Spinal cord (tissue), 10 donors: Measurements from ENCODE around the gene RAB3GAP2. TPM values are rescaled to one million over a fixed set of nuclear protein-coding genes. Genes with fewer than 3 reads are reported as not detected.
"Not testable (repeated sequence)": the region's sequence is repeated elsewhere in the genome, so short reads cannot be mapped to it uniquely, and the experiment has no call there.

Source experiments
- DNase-seq, 6 donors: peaks; one replicate each; pipeline versions ENCODE4 v3.0.0 to v3.0.0-alpha.2; 2013 to 2015; ENCODE audit warnings: low spot score in 6 of 6, low read depth in 4 of 6
- H3K27ac ChIP-seq: one replicate; pipeline ENCODE4 v1.5.1; 2013; ENCODE audit warnings: low read depth, low read length, control low read depth
- H3K27me3 ChIP-seq: one replicate; pipeline ENCODE4 v1.6.1; 2013; ENCODE audit warnings: low read length; ENCODE audit not compliant: control insufficient read depth, insufficient read depth
- H3K36me3 ChIP-seq: one replicate; pipeline ENCODE4 v1.6.1; 2013; ENCODE audit warnings: low read length; ENCODE audit not compliant: control insufficient read depth, insufficient read depth
- H3K4me1 ChIP-seq: one replicate; pipeline ENCODE4 v1.6.1; 2013; ENCODE audit warnings: low read length; ENCODE audit not compliant: control insufficient read depth, insufficient read depth
- H3K4me3 ChIP-seq: one replicate; pipeline ENCODE4 v1.5.1; 2013; ENCODE audit warnings: low read depth, low read length, control low read depth
- H3K9me3 ChIP-seq: one replicate; pipeline ENCODE4 v1.6.1; 2013; ENCODE audit warnings: low read length; ENCODE audit not compliant: control insufficient read depth, insufficient read depth
- WGBS: methylation state at CpG from one replicate; pipeline ENCODE4 v1.1.5; 2013; ENCODE audit warnings: missing lambda C conversion rate; ENCODE audit not compliant: insufficient coverage; 5-methylcytosine and 5-hydroxymethylcytosine counted together
- polyA plus RNA-seq, 2 donors: library from polyadenylated mRNA; unstranded; fragments of 120-200 nt; gene quantifications; one replicate each; pipeline ENCODE4 v1.2.1, GENCODE V29; 2013; ENCODE audit not compliant: insufficient read length in 2 of 2
- total RNA-seq, 2 donors: library from RNA; depleted of rRNA in 1 of 2; stranded (reverse); fragments of 120-200 nt in 1 of 2; fragments of >200 nt in 1 of 2; gene quantifications; one replicate each; pipeline versions ENCODE4 v1.2.3 to v1.2.4, GENCODE V29; 2013 to 2014
- donor health status: healthy.

RAB3GAP2 gene
- total and polyA plus RNA-seq, 4 donors = 23.2 to 45.3 (median 29.4) TPM

DNA sequence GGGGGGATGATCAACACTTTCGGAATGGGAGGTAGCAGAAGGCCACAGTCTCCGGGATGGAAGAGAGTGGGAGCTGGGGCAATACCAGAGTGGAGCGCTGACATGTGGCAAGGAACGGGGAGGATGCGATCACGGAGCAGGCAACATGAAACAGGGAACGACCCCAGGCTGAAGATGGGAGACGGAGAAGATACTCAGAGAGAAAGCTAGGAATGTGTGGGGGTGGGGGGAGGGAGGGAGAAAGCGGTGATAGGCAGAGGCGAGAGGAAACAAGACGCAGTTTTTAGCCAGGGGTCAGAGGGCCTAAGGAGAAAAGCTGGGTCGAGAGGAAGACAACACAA lies 577 bp downstream of the RAB3GAP2 start:
- DNase-seq = peak in 1 of 6 donors; percentile 47
- Histone ChIP-seq H3K27me3 (no peaks in the 10 kb centered on the region), H3K36me3 (no peaks in the 10 kb centered on the region), H3K27ac (peak overlapping the region; percentile 91), H3K4me1 (peaks cover 2% of the 10 kb centered on the region), H3K4me3 (peak overlapping the region; percentile 95), H3K9me3 (no peaks in the 10 kb centered on the region)
- 0% methylated on average over 12 of the region's 12 CpGs for WGBS

DNA sequence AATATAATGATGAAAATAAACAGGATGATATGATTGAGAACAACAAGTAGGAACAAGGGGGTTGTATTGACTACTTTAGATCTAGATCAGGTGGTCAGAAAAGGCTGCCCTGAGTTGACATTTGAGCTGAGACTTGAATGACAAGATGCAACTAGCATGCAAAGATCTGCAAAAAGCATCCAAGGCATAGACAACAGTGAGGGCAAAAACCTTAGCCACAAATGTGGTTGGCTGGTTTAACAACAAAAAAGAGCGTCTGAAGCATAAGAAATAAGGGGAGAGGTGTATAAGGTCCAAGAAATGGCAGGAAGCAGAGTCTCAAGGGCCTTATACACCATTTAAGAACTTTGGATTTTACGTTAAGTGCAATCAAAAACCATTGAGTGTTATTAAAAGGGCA lies 3.2 kb downstream of the RAB3GAP2 start:
- Histone ChIP-seq H3K36me3 (no peaks in the 10 kb centered on the region), H3K27me3 (no peaks in the 10 kb centered on the region), H3K9me3 (no peaks in the 10 kb centered on the region), H3K27ac (no peak overlapping the region), H3K4me1 (no peaks in the 10 kb centered on the region), H3K4me3 (no peak overlapping the region)
- DNase-seq = no peak
- WGBS = 100% methylated on average over 1 of the region's 2 CpGs

DNA sequence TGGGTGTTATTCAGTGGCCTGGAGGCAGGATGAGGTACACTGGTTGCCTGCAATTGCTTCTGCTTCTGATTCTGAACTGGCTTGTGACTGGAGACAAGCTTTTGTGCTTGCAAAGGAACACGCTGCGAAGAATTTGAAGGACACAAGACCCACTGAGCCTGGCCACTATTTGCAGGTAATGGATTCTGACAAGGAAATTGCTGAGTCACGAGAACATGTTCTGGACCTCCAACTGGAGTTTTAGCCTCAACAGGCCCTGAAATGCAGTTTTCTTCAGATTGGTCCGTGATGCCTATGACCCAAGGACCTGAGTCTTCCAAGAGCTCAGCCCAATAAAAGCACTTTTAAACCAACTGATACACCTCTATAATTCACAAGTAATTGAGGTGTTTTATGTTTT lies 4.6 kb downstream of the RAB3GAP2 start:
- Histone ChIP-seq H3K36me3 (no peaks in the 10 kb centered on the region), H3K27ac (no peak overlapping the region), H3K9me3 (peaks cover 5% of the 10 kb centered on the region), H3K27me3 (no peaks in the 10 kb centered on the region), H3K4me3 (no peak overlapping the region), H3K4me1 (no peaks in the 10 kb centered on the region)
- DNase-seq = no peak
- 98% methylated on average over 3 of the region's 4 CpGs for WGBS

DNA sequence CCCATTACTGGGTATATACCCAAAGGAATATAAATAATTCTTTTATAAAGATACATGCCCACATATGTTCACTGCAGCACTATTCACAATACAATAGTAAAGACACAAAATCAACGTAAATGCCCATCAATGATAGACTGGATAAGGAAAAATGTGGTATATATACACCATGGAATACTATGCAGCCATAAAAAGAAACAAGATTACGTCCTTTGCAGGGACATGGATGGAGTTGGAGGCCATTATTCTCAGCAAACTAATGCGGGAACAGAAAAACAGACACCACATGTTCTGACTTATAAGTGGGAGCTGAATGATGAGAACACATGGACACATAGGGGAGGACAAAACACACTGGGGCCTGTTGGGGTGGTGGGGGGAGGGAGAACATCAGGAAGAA lies 12.0 kb downstream of the RAB3GAP2 start:
- not testable (repeated sequence) for H3K27ac ChIP-seq, H3K4me3 ChIP-seq, H3K36me3 ChIP-seq, H3K27me3 ChIP-seq, DNase-seq, H3K4me1 ChIP-seq
- peaks cover 16% of the 10 kb centered on the region for H3K9me3 ChIP-seq
- WGBS = no CpG with 5 or more reads among the region's 3 CpGs

DNA sequence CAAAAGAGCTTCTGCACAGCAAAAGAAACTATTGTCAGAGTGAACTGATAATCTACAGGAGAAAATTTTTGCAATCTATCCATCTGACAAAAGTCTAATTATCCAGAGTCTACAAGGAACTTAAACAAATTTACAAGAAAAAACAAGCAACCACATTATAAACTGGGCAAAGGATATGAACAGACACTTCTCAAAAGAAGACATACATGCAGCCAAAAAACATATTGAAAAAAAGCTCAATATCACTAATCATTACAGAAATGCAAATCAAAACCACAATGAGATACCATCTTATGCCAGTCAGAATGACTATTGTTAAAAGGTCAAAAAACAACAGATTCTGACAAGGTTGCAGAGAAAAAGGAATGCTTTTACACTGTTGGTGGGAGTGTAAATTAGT lies 12.5 kb downstream of the RAB3GAP2 start:
- H3K9me3 ChIP-seq = peaks cover 16% of the 10 kb centered on the region
- DNase-seq, H3K4me1 ChIP-seq, H3K27me3 ChIP-seq, H3K36me3 ChIP-seq, H3K4me3 ChIP-seq, H3K27ac ChIP-seq: not testable (repeated sequence)

DNA sequence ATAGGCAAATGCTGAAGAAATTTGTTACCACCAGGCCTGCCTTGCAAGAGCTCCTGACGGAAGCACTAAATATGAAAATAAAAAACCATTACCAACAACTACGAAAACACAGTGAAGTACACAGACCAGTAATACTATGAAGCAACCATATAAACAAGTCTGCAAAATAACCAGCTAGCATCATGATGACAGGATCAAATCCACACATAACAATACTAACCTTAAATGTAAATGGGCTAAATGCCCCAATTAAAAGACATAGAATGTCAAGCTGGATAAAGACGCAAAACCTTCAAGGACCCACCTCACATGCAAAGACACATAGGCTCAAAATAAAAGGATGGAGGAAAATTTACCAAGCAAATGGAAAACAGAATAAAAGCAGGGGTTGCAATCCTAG lies 16.1 kb downstream of the RAB3GAP2 start:
- no CpG with 5 or more reads among the region's 3 CpGs for WGBS
- H3K27me3 ChIP-seq, H3K4me3 ChIP-seq, H3K27ac ChIP-seq, DNase-seq, H3K4me1 ChIP-seq, H3K9me3 ChIP-seq: not testable (repeated sequence)
- H3K36me3 ChIP-seq = peaks cover 10% of the 10 kb centered on the region

DNA sequence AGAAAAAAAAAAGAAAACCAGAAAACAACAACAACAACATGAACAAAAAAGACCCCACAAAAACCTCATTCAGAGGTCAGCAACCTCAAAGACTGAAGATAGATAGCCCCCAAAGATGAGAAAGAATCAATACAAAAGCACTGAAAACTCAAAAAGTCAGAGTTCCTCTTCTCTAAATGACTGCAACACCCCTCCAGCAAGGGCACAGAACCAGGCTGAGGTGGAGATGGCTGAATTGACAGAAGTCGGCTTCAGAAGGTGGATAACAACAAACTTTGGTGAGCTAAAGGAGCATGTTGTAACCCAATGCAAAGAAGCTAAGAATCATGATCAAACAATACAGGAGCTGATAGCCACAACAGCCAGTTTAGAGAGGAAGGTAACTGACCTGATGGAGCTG lies 17.0 kb downstream of the RAB3GAP2 start:
- Histone ChIP-seq H3K27ac (no peak overlapping the region), H3K36me3 (peaks cover 10% of the 10 kb centered on the region), H3K9me3 (peaks cover 4% of the 10 kb centered on the region), H3K4me3 (no peak overlapping the region), H3K27me3 (no peaks in the 10 kb centered on the region), H3K4me1 (no peaks in the 10 kb centered on the region)
- no CpG with 5 or more reads among the region's 1 CpG for WGBS
- DNase-seq = no peak

DNA sequence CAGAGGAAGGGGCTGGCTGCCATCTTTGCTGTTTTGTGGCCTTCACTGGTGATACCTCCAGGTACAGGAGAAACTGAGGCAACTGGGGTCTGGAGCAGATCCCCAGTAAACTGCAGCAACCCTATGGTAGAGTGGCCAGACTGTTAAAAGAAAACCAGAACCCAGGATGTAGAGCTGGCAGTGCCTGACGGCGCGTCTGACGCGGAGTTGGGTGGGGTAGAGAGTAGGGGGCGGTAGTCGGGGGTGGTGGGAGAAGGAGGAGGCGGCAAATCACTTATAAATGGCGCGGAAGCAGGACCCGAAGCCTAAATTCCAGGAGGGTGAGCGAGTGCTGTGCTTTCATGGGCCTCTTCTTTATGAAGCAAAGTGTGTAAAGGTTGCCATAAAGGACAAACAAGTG lies 19.0 kb downstream of the RAB3GAP2 start:
- not testable (repeated sequence) for H3K4me1 ChIP-seq, H3K27me3 ChIP-seq, H3K27ac ChIP-seq, DNase-seq, H3K4me3 ChIP-seq
- Histone ChIP-seq H3K36me3 (peaks cover 14% of the 10 kb centered on the region), H3K9me3 (peaks cover 14% of the 10 kb centered on the region)
- 91% methylated on average over 8 of the region's 12 CpGs for WGBS

DNA sequence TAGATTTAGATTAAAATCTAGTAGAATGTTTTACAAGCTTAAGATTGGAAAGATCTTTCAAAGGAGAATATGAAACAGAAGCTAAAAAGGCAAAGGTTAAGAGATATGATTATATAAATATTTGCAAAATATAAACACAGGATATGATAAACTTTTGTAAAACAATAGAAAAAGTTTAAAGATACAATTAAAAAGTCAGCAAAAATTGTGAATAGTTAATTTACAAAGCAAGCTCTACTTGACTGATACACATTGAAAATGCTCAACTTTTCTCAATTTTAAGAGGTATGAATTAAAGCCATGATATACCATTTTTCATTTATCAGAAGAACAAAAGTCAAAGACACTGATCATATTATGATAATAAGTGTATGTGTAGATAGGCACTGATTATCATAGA lies 21.0 kb downstream of the RAB3GAP2 start:
- no peak for DNase-seq
- Histone ChIP-seq H3K36me3 (peaks cover 14% of the 10 kb centered on the region), H3K27ac (no peak overlapping the region), H3K27me3 (no peaks in the 10 kb centered on the region), H3K4me1 (no peaks in the 10 kb centered on the region), H3K9me3 (peaks cover 16% of the 10 kb centered on the region), H3K4me3 (no peak overlapping the region)

DNA sequence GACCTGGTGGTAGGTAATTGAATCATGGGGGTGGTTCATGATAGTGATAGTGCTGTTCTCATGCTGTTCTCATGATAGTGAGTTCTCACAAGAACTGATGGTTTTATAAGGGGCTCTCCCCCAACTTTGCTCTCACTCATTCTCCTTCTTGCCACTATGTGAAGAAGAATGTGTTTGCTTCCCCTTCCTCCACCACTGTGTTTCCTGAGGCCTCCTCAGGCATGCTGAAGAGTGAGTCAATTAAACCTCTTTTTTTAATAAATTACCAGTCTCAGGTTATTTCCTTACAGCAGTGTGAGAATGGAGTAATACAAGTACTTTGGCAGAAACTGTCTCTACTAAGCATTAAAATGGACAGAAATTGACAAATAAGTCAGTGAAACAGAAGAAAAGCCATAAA lies 21.6 kb downstream of the RAB3GAP2 start:
- H3K4me1 ChIP-seq = no peaks in the 10 kb centered on the region
- peaks cover 14% of the 10 kb centered on the region for H3K36me3 ChIP-seq
- H3K9me3 ChIP-seq = peaks cover 16% of the 10 kb centered on the region
- H3K27me3 ChIP-seq = no peaks in the 10 kb centered on the region
- H3K4me3 ChIP-seq = no peak overlapping the region
- no peak for DNase-seq
- H3K27ac ChIP-seq = no peak overlapping the region

DNA sequence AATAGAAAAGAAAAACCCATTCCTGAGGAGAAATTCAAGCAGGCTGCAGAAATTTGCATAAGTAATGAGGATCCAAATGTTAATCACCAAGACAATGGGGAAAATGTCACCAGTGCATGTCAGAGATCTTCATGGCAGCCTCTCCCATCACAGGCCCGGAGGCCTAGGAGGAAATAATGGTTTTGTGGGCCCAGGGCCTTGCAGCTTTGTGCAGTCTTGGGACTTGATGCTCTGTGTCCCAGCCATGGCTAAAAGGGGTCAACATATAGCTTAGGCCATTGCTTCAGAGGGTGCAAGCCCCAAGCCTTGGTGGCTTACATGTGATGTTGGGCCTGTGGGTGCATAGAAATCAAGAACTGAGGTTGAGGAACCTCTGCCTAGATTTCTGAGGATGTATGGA lies 22.7 kb downstream of the RAB3GAP2 start:
- no peaks in the 10 kb centered on the region for H3K4me1 ChIP-seq
- H3K9me3 ChIP-seq = peaks cover 16% of the 10 kb centered on the region
- H3K27me3 ChIP-seq = no peaks in the 10 kb centered on the region
- no peak overlapping the region for H3K27ac ChIP-seq
- peaks cover 14% of the 10 kb centered on the region for H3K36me3 ChIP-seq
- WGBS = no CpG with 5 or more reads among the region's 1 CpG
- DNase-seq = no peak
- H3K4me3 ChIP-seq = no peak overlapping the region
